HG02588 (cell line): ENCODE data around the gene ZNF646.

Experiments
- ATAC-seq: cut with Tn5 transposase; IDR thresholded peaks from one replicate; pipeline ENCODE4 v1.9.1; 2021; ENCODE audit warnings: mild to moderate bottlenecking, moderate library complexity; ENCODE audit not compliant: unreplicated experiment

The ZNF646 gene

DNA sequence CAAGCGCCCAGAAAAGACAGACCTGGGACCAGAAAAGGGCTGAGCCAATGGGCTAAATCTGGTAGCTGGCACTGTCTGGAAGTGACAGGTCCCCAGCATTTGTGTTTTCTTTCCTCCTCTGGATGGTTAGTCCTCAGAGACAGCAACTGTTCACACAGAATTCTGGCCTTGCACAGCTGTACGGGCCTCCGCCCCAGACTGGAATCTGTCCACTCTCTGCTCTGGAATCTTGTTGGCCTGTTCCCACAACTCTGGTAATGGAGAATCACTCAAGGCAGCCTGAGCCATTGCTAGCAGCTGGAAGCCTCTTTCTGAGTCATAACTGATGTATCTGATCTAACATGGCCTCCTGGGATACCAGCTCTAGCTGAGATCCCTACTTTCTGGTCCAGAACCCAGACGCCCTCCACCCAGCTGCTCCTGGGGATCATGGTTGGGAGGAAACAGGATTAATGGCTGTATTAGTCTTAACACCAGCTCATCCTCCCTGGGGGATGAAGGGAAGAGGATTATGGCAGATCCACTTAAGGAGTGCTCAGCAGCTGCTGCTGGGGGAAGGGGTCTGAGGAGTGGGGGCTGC is 9.2 kb upstream of the ZNF646 start:
- ATAC-seq = no peak

DNA sequence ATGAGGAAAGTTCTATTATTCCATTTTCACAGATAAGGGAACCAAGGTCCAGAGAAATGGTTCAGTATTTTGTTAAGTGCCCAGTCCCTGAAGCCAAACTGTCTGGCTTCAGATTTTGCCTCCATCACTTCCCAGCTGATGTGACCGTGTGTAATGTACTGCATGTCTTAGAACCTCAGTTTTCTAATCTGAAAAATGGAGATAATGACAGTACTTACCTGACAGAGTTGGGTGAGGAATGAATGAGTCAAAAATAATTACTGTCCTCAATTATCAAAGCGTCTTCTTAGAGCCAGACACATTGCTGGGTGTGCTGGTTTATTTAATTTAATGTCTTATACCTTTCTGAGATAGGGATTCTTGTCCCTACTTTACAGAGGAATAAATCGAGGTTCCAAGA is 6.9 kb upstream of the ZNF646 start:
- ATAC-seq = no peak

DNA sequence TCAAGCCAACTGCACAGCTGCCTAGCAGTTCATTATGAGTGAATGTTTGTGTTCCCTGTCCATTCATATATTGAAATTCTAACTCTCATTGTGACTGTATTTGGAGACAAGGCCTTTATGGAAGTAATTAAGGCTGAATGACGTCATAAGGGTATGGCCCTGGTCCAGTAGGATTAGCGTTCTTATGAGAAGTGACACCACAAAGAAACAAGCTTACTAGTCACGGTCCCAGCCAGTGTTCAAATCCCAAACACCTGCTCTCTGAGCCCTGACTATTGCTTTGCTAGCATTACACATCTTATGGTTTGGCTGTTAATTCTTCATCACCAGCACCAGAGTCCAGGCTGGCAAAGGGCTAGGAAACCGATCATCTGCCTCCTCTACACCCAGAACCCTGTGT is 2.4 kb upstream of the ZNF646 start:
- no peak for ATAC-seq

DNA sequence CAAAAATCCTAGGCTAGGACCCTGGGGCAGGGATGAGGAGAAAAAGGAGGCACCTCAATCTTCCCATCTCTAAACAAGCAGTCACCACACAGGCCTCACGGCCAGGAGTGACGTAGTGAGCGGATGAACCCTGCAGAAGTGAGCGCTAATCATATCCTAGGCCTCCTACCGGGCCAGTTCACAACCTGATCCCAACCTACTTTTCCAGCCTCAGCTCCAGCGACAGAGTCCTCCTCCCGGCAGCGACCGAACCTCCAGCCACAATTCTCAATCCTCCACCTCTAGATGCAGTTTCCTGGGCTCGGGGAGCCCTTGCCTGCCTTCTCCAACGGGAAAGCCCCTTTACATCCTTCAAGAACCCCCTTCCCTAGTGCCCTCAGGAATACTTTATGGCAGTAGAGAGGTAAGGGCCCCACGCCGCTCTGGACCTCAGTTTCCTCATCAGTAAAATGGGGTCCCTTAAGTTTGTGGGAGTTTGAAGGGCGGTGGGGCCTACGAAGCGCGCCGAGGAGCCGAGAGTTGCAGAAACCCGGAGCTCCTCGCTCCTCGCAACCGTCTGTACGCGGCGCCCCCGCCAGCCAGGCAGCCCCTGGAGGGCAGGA is 1.6 kb upstream of the ZNF646 start:
- no peak for ATAC-seq

DNA sequence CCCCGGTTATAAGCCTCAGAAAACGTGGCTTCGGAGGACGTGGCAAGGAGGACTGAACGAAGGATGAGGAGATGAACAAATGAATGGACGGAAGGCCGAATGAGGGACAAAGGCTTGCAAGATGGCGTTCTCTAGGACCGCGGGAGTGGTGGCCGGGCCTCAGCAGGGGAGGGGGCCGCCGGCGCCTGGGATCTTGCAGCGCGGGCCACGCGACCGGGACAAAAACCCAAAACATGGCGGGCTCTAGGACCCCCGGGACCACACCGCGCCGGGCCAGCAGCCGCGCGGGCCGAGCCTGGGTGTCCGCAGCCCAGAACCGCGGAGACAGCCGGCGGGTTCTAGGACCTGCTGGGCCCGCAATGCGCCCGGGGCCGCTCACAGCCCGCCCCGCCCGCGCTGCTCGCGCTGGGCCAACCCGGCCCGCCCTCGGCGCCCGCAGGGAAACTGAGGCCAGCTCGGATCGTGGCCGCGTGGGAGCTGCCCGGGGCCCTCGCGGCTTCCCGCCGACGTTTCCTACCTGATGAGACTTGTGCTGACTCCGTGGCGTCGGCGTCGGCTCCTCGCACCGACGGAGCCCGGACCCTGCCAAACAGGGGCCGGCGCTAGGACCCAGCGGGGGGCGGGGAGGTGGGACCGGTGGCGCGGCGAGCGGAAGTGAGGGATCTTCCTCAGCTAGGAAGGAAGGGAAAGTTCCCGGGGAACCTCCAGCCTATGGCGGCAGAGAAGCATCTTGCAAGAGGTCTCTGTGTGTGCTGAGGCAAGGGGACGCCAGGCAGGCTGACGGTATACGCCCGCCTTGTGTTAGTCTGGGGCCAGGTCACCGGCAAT is 866 bp upstream of the ZNF646 start:
- ATAC-seq = peak; percentile 47

DNA sequence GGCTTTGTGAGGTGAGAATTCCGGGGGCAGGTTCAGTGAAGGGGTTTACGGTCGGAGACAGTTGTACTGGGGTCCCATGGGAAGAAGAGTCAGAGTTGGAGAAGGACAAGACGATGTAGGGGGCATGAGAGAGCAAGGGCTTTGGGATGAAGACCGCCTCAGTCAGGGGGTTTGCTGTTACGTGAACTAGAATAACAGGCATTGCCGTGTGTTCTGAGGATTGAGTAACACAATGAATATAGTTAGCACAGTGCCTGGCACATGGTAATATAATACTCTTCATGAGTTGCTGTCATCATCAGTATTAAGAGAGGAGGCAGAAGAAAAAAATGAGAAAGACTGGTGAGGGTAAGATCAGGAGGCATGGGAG is 577 bp downstream of the ZNF646 start:
- no peak for ATAC-seq

DNA sequence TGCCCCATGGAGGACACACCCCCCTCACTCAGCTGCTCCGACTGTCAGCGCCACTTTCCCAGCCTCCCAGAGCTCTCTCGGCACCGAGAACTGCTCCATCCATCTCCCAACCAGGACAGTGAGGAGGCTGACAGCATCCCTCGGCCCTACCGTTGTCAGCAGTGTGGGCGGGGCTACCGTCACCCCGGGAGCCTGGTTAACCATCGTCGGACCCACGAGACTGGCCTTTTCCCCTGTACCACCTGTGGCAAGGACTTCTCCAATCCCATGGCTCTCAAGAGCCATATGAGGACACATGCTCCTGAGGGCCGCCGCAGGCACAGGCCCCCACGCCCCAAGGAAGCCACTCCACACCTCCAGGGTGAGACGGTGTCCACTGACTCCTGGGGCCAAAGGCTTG is 2.1 kb downstream of the ZNF646 start:
- ATAC-seq = no peak

DNA sequence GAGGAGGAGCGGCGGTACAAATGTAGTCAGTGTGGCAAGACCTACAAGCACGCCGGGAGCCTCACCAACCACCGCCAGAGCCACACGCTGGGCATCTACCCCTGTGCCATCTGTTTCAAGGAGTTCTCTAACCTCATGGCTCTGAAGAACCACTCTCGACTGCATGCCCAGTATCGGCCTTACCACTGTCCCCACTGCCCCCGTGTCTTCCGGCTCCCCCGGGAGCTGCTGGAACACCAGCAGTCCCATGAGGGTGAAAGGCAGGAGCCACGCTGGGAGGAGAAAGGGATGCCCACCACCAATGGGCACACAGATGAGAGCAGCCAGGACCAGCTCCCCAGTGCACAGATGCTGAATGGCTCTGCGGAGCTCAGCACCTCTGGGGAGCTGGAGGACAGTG is 2.8 kb downstream of the ZNF646 start:
- no peak for ATAC-seq

DNA sequence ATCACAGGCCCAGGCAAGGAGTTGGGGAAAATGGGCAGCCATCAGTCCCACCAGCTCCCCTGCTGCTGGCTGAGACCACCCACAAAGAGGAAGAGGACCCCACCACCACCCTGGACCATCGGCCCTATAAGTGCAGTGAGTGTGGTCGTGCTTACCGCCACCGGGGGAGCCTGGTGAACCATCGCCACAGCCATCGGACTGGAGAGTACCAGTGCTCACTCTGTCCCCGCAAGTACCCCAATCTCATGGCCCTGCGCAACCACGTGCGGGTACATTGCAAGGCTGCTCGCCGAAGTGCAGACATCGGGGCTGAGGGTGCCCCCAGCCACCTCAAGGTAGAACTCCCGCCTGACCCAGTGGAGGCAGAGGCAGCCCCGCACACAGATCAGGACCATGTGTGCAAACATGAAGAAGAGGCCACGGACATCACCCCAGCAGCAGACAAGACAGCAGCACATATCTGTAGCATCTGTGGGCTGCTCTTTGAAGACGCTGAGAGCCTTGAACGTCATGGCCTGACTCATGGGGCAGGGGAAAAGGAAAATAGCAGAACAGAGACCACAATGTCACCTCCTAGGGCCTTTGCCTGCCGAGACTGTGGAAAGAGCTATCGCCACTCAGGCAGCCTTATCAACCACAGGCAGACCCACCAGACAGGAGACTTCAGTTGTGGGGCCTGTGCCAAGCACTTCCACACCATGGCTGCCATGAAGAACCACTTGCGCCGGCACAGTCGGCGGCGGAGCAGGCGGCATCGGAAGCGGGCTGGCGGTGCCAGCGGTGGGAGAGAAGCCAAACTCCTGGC is 3.6 kb downstream of the ZNF646 start:
- no peak for ATAC-seq

DNA sequence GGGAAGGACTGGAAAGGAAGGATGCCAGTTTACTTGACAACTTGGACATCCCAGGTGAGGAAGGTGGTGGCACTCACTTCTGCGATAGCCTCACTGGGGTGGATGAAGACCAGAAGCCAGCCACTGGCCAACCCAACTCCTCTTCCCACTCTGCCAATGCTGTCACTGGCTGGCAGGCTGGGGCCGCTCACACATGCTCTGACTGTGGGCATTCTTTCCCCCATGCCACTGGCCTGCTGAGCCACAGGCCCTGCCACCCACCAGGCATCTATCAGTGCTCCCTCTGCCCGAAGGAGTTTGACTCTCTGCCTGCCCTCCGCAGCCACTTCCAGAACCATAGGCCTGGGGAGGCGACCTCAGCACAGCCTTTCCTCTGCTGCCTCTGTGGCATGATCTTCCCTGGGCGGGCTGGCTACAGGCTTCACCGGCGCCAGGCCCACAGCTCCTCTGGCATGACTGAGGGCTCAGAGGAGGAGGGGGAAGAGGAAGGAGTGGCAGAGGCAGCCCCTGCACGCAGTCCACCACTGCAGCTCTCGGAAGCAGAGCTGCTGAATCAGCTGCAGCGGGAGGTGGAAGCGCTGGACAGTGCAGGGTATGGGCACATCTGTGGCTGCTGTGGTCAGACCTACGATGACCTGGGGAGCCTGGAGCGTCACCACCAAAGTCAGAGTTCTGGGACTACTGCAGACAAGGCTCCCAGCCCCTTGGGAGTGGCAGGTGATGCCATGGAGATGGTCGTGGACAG is 4.5 kb downstream of the ZNF646 start:
- no peak for ATAC-seq

DNA sequence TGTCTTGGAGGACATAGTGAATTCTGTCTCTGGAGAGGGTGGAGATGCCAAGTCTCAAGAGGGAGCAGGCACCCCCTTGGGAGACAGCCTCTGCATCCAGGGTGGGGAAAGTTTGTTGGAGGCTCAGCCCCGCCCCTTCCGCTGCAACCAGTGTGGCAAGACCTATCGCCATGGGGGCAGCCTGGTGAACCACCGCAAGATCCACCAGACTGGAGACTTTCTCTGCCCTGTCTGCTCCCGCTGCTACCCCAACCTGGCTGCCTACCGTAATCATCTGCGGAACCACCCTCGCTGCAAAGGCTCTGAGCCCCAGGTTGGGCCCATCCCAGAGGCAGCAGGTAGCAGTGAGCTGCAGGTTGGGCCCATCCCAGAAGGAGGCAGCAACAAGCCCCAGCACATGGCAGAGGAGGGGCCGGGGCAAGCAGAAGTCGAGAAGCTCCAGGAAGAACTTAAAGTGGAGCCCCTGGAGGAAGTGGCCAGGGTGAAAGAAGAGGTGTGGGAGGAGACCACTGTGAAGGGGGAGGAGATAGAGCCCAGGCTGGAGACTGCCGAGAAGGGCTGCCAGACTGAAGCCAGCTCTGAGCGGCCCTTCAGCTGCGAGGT is 5.2 kb downstream of the ZNF646 start:
- ATAC-seq = no peak

DNA sequence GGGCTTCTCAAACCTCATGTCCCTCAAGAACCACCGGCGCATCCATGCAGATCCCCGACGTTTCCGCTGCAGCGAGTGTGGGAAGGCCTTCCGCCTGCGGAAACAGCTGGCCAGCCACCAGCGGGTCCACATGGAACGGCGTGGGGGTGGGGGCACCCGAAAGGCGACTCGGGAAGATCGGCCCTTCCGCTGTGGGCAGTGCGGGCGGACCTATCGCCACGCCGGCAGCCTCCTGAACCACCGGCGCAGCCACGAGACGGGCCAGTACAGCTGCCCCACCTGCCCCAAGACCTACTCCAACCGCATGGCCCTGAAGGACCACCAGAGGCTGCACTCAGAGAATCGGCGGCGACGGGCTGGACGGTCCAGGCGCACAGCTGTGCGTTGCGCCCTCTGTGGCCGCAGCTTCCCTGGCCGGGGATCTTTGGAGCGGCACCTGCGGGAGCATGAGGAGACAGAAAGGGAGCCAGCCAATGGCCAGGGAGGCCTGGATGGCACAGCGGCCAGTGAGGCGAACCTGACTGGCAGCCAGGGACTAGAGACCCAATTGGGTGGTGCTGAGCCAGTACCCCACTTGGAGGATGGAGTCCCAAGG is 5.9 kb downstream of the ZNF646 start:
- ATAC-seq = no peak

DNA sequence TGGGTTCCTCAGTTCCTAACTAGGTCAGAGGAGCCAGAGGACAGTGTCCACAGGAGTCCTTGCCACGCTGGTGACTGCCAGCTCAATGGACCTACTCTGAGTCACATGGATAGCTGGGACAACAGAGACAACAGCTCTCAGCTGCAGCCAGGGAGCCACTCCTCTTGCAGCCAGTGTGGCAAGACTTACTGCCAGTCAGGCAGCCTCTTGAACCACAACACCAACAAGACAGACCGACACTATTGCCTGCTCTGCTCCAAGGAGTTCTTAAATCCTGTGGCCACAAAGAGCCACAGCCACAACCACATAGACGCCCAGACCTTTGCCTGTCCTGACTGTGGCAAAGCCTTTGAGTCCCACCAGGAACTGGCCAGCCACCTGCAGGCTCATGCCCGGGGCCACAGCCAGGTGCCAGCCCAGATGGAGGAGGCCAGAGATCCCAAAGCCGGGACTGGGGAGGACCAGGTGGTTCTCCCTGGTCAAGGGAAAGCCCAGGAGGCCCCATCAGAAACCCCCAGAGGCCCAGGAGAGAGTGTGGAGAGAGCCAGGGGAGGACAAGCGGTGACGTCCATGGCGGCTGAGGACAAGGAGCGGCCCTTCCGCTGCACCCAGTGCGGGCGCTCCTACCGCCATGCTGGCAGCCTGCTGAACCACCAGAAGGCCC is 6.7 kb downstream of the ZNF646 start:
- ATAC-seq = no peak

DNA sequence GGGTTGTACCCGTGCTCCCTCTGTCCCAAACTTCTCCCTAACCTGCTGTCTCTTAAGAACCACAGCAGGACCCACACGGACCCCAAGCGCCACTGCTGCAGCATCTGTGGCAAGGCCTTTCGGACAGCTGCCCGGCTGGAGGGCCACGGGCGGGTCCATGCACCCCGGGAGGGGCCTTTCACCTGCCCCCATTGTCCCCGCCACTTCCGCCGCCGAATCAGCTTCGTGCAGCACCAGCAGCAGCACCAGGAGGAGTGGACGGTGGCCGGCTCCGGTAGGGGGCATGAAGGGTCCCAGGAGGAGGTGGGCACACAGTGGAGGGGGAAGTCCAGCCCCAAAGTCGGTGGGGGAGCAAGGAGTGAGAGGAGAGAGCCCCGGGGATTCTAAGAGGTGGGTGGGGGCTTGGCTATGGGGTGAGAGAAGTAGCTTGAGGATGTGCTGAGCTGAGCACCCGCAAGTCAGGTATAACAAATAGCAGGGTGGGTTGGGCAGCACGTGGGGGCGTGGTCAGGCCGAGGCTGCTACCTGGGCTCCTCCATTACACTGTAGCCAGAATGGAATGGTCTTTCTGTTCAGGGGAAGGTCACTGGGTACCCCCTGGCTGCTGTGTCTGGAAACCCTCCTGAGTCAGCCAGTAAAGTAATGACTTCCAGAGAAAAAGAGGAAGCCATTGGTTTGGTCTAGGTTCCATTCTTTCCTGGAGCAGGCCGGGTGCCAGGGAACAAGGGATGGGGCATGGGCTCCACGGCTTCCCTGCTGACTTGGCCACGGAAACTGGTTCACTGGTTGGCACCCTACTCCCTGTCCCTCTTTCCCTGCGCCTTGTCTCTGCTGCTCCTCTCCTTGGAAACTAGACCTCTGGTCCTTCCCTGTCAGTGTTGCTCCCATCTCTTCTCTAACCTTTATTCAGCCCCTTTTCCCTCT is 7.5 kb downstream of the ZNF646 start:
- ATAC-seq = no peak

DNA sequence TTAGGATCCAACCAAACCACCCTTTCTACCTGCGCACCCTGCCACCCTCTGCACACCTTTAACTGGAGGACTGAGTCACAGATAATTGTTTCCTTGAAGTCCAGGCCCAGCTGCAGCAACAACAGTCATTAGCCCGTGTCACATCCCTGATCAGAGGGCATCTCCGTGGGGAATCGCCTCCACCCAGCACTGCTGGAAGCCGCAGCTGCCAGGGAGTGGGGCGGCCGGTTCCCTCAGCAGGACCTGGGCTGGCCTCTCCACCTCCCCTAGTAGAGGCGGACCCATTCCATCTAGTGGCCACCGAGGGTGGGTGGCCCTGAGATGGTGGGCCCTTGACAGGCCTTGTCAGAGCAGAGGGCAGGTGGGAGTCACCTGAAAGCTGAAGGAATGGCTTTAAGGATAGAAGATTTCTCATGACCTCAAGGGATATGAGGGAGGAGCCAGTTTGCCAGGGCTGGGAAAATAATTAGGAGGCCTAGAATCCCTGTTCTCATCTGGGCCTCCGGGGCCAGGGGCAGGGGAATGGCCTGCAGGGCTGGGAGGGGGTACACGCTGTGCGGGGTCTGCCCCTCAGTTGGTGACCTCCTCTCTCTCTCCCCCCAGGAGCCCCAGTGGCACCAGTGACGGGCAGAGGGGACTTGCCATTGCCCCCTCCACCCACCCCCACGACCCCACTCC is 8.3 kb downstream of the ZNF646 start:
- ATAC-seq = no peak

DNA sequence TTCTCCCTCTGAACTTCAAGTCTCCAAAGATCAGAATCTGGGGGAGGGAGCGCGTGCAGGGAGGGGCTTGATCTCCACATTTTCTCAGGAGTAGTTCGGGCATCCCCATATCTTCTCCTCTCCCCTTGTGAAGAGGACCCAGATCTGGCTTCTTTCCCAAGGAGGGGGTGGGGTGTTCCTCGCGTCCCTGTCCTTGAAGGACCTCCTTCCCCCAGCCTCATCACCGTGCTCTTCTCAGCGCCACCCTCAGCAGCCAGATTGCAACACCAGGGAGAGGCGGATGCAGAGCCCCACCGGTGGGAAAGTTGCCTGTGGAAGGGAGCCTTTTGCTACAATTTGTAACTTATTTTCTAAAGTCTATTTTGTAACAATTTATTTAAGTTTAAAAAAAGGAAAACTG is 8.9 kb downstream of the ZNF646 start:
- no peak for ATAC-seq

DNA sequence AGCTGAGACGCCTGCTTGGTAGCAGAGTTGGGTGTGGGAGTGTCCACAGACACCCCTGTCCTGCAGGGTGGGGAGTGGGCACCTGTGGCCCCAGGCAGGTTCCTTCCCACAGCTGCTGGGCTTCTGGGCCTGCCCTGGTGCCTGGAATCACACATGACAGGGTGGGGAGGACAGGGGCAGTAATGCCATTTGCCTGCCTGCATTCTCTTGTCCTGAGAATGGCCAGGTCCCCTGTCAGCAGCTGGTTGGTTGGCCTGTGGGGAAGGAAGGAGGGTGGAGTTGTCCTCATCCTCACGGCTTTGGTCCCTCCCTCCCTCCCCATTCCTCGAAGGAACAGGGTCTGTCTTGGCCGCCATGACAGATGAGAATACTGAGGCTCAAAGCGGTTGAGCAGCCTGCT is 9.3 kb downstream of the ZNF646 start:
- ATAC-seq = no peak

DNA sequence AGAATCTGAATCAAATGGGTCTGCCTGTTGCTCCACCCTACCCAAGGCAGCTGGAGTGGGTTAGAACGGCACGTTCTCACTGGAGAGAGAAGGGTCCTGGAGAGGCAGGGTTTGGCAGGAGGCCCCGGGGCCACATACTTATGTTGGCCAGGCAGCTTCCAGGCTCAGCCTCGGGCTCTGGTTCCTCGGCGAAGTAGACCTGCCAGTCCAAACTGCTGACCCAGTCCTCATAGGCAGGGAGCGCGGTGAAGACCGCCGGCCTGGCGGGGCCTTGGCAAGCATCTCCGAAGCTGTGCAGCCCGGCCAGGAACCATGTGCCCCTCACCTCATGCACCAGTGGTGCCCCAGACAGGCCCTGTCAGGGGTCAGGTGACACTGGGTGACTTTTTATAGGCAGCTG is 9.8 kb downstream of the ZNF646 start:
- no peak for ATAC-seq
